K562 (cell line): ENCODE data around the gene GTF2A1L. TPM values are rescaled to one million over a fixed set of nuclear protein-coding genes. Genes with fewer than 3 reads are reported as not detected.

Experiments used
- BRF1 ChIP-seq: IDR thresholded peaks from 3 replicates; pipeline ENCODE4 v1.6.1; 2011; ENCODE audit warnings: borderline replicate concordance, mild to moderate bottlenecking; ENCODE audit not compliant: insufficient read length; ENCODE audit errors: extremely low read depth
- CREM ChIP-seq: IDR thresholded peaks from 2 replicates; pipeline ENCODE4 v1.6.1; 2014; ENCODE audit warnings: antibody characterized with exemption, low read depth
- RAD21 ChIP-seq, 2 experiments: fragments of 250-450 bp in 1 of 2; fragments of 450-650 bp in 1 of 2; sonication (Bioruptor Pico) in 1 of 2; formaldehyde crosslinking in 1 of 2; IDR thresholded peaks in 1 of 2; conservative IDR thresholded peaks in 1 of 2; 2 replicates each; pipeline versions ENCODE4 v1.4.0 to v1.8.0; 2020 to 2022; ENCODE audit warnings: mild to moderate bottlenecking in 2 of 2, moderate library complexity in 1 of 2
- REST ChIP-seq, 2 experiments: fragments of 450-650 bp; formaldehyde crosslinking in 1 of 2; IDR thresholded peaks; 2 replicates each; pipeline versions ENCODE4 v1.4.0 to v1.6.1; 2014 to 2020; ENCODE audit warnings: mild to moderate bottlenecking in 2 of 2, borderline replicate concordance in 1 of 2, low read depth in 1 of 2
- SMC3 ChIP-seq: conservative IDR thresholded peaks from 2 replicates; pipeline ENCODE4 v1.6.1; 2011; ENCODE audit warnings: low read depth, low read length, improper control_type of control experiment; ENCODE audit not compliant: insufficient read depth
- U2AF1 ChIP-seq: fragments of 200-400 bp; formaldehyde crosslinking; optimal IDR thresholded peaks from 2 replicates; pipeline ENCODE3; 2017; ENCODE audit warnings: mild to moderate bottlenecking, low read depth, low read length, moderate library complexity
- ZBTB1 ChIP-seq: sonication (generic); formaldehyde crosslinking; IDR thresholded peaks from 2 replicates; pipeline ENCODE4 v1.8.1; 2023; ENCODE audit warnings: missing genetic modification reagents, low read depth, mild to moderate bottlenecking, borderline replicate concordance
- ZKSCAN8 ChIP-seq: fragments of 200-800 bp; sonication (Bioruptor generic); IDR thresholded peaks from 2 replicates; pipeline ENCODE4 v1.6.1; 2016; ENCODE audit warnings: missing genetic modification characterization, missing compliant biosample characterization
- polyA plus RNA-seq, 8 experiments: library from polyadenylated mRNA; depleted of rRNA in 4 of 8; stranded (reverse) in 5 of 8; unstranded in 3 of 8; fragments of >200 nt; fragmentation: Nextera tagmentation in 2 of 8; fragmentation: Illumina TruSeq in 1 of 8; extraction: Ambion mirVana in 2 of 8; extraction: Trizol in 1 of 8; gene quantifications; 2 replicates each; pipeline versions ENCODE4 v1.2.1 to v1.2.3, GENCODE V29; 2011 to 2014; ENCODE audit warnings: inconsistent platforms in 1 of 8, missing spikeins in 1 of 8
- total RNA-seq, 7 experiments: library from RNA; depleted of rRNA in 6 of 7; stranded (reverse); fragments of >200 nt in 6 of 7; fragmentation: Illumina TruSeq in 2 of 7; extraction: Trizol in 2 of 7; gene quantifications; 2 replicates each; pipeline versions ENCODE4 v1.2.1 to v1.2.3, GENCODE V29; 2011 to 2021; ENCODE audit warnings: low replicate concordance in 1 of 7

The GTF2A1L gene
- total and polyA plus RNA-seq, 9 of the 15 experiments (the other 6 are each of a cell fraction or from before 2014, with no cell fraction given) = 0.05 to 0.35 (median 0.12) TPM; not detected in 5

GRCh38 chr2:48589170-48589767 lies 28.4 kb upstream of the GTF2A1L start (continued):
- TF ChIP-seq REST (IDR thresholded peaks at IDR 0.05; ENCODE audit: borderline replicate concordance) (peak; percentile 71), REST (CRISPR knock-in tag; IDR thresholded peaks at IDR 0.05; ENCODE audit: low read depth) (no peak), ZKSCAN8 (no peak), BRF1 (no peak), CREM (peak; percentile 32; the same call in 1 of the 2 replicates), RAD21 (CRISPR knock-in tag; conservative IDR thresholded peaks at IDR 0.05 in 1 of 2, IDR thresholded peaks at IDR 0.05 in 1 of 2) (peak; percentile 64 to 74), SMC3 (peak; percentile 51), U2AF1 (no peak), ZBTB1 (CRISPR knock-in tag) (no peak)
